Sigmoid colon (tissue), 7 donors: Measurements from ENCODE around the gene CCDC28B. TPM values are rescaled to one million over a fixed set of nuclear protein-coding genes. Genes with fewer than 3 reads are reported as not detected.

ENCODE experiments used
- DNase-seq: peaks from one replicate; pipeline ENCODE4 v3.0.0-alpha.2; 2019
- H3K27ac ChIP-seq, 4 donors: fragments of 200-600 bp; sonication (generic); one replicate each; pipeline ENCODE4 v1.5.1; 2016 to 2019; ENCODE audit warnings: mild to moderate bottlenecking in 1 of 4
- H3K27me3 ChIP-seq, 3 donors: fragments of 200-600 bp; sonication (generic); one replicate each; pipeline ENCODE4 v1.5.1; 2019; ENCODE audit warnings: mild to moderate bottlenecking in 1 of 3
- H3K36me3 ChIP-seq, 4 donors: fragments of 200-600 bp; sonication (generic); one replicate each; pipeline ENCODE4 v1.5.1; 2016 to 2019
- H3K4me1 ChIP-seq, 4 donors: fragments of 200-600 bp; sonication (generic); one replicate each; pipeline ENCODE4 v1.5.1; 2017 to 2019
- H3K4me3 ChIP-seq, 4 donors: fragments of 200-600 bp; sonication (generic); one replicate each; pipeline ENCODE4 v1.5.1; 2017 to 2019; ENCODE audit warnings: mild to moderate bottlenecking in 2 of 4, moderate library complexity in 1 of 4
- H3K9me3 ChIP-seq, 4 donors: fragments of 200-600 bp in 3 of 4; sonication (generic) in 3 of 4; one replicate each; pipeline versions ENCODE4 v1.5.1 to v1.6.1; 2013 to 2019
- CTCF ChIP-seq, 4 experiments: fragments of 450-650 bp in 3 of 4; fragments of 200-600 bp in 1 of 4; IDR thresholded peaks; one replicate each; pipeline ENCODE4 v1.5.1; 2016 to 2019; ENCODE audit warnings: antibody characterized with exemption in 4 of 4, mild to moderate bottlenecking in 3 of 4, moderate library complexity in 2 of 4
- EP300 ChIP-seq, 4 donors: sonication (generic); formaldehyde crosslinking; IDR thresholded peaks; one replicate each; pipeline ENCODE4 v1.6.1; 2017; ENCODE audit warnings: antibody characterized with exemption in 4 of 4
- POLR2A ChIP-seq, 2 donors: fragments of 450-650 bp; IDR thresholded peaks; one replicate each; pipeline ENCODE4 v1.6.1; 2016; ENCODE audit warnings: antibody characterized with exemption in 2 of 2, mild to moderate bottlenecking in 2 of 2, moderate library complexity in 2 of 2
- POLR2AphosphoS5 ChIP-seq, 4 donors: sonication (generic); formaldehyde crosslinking; IDR thresholded peaks; one replicate each; pipeline ENCODE4 v1.6.1; 2017; ENCODE audit warnings: antibody characterized with exemption in 4 of 4
- WGBS, 2 donors: extraction: QIAGEN DNeasy Blood & Tissue Kit; methylation state at CpG; one replicate each; pipeline ENCODE4 v1.1.7; 2013; 5-methylcytosine and 5-hydroxymethylcytosine counted together
- intact Hi-C: fragments of 100-400 bp; cut with DNase I; formaldehyde crosslinking; loops from one replicate; pipeline ENCODE4 v1.15.1; 2023
- polyA plus RNA-seq, 3 donors: library from polyadenylated mRNA; stranded (reverse); fragments of 200-250 nt; gene quantifications; one replicate each; pipeline ENCODE4 v1.2.3, GENCODE V29; 2013
- total RNA-seq, 4 donors: library from RNA; depleted of rRNA; stranded (reverse); fragments of >200 nt; gene quantifications; one replicate each; pipeline ENCODE4 v1.1.0, GENCODE V29; 2016
- donor health status: healthy with polysubstance abuse.
- donor health status: Bipolar disorder and iron deficiency.
- donor health status: healthy.

Gene CCDC28B
- total and polyA plus RNA-seq, 7 donors: 3.7 to 15.0 (median 4.9) TPM

- intact Hi-C loops: no loop called here
- no peaks in the 10 kb centered on the region for H3K9me3 ChIP-seq
- WGBS, 2 donors: 3 to 5% methylated on average over 26 of the region's 26 CpGs
- peaks cover 0 to 19% (median 5%) of the 10 kb centered on the region in 4 donors for H3K36me3 ChIP-seq
- peak overlapping the region; percentile 59 to 77 (median 64) for H3K4me3 ChIP-seq
- peaks cover 0 to 46% (median 35%) of the 10 kb centered on the region in 4 donors for H3K4me1 ChIP-seq
- H3K27me3 ChIP-seq: no peaks in the 10 kb centered on the region
- peak; percentile 87 for DNase-seq
- TF ChIP-seq EP300 (IDR thresholded peaks at IDR 0.05): no peak
- TF ChIP-seq POLR2A (IDR thresholded peaks at IDR 0.05): no peak
- TF ChIP-seq POLR2AphosphoS5 (IDR thresholded peaks at IDR 0.05): no peak
- no peak for TF ChIP-seq CTCF (IDR thresholded peaks at IDR 0.05)
- H3K27ac ChIP-seq: peak overlapping the region; percentile 85 to 90 (median 88)
Observed at GRCh38 chr1:32201011-32201855, 838 bp downstream of the CCDC28B start.

- Histone ChIP-seq H3K27ac (peak overlapping the region; percentile 25 to 68 (median 66)), H3K4me1 (peaks cover 0 to 44% (median 32%) of the 10 kb centered on the region in 4 donors)
- intact Hi-C loops: loop anchor here (5.0 kb wide), 1 partner anchor 187 kb away; the partner anchor contains the start of gene BSDC1
Observed at GRCh38 chr1:32204943-32205361, 4.6 kb downstream of the CCDC28B start.

GRCh38 chr1:32205401-32206370, 5.3 kb downstream of the CCDC28B start, which contains the start of gene IQCC:
Gene IQCC, plus strand, starts transcription at chr1:32205671. Its CDS starts 11 bp downstream, at chr1:32205682.
- WGBS, 2 donors: 1 to 2% methylated on average over 77 of the region's 77 CpGs
- Histone ChIP-seq H3K4me3 (peak within 1 kb of the TSS; percentile 33 to 62 (median 60)), H3K9me3 (no peaks in the 10 kb centered on the region), H3K27me3 (no peaks in the 10 kb centered on the region), H3K4me1 (peaks cover 0 to 42% (median 29%) of the 10 kb centered on the region in 4 donors), H3K27ac (peak within 1 kb of the TSS; percentile 25 to 68 (median 66)), H3K36me3 (no peaks in the 10 kb centered on the region)
- TF ChIP-seq POLR2A (IDR thresholded peaks at IDR 0.05) (no peak), POLR2AphosphoS5 (IDR thresholded peaks at IDR 0.05) (peak; percentile 69 to 84 (median 81)), CTCF (IDR thresholded peaks at IDR 0.05) (no peak)
- intact Hi-C loops: loop anchor here (5.0 kb wide), 1 partner anchor 187 kb away; the partner anchor contains the start of gene BSDC1
- peak; percentile 93 for DNase-seq

More at GRCh38 chr1:32204943-32205361, 4.6 kb downstream of the CCDC28B start:
- WGBS, 2 donors: 12 to 51% methylated on average over 26 of the region's 26 CpGs
- Histone ChIP-seq H3K36me3 (no peaks in the 10 kb centered on the region), H3K27me3 (no peaks in the 10 kb centered on the region), H3K9me3 (no peaks in the 10 kb centered on the region), H3K4me3 (peak overlapping the region; percentile 33 to 62 (median 60))
- TF ChIP-seq EP300 (IDR thresholded peaks at IDR 0.05): no peak
- TF ChIP-seq CTCF (IDR thresholded peaks at IDR 0.05): no peak
- TF ChIP-seq POLR2A (IDR thresholded peaks at IDR 0.05): no peak
- no peak for TF ChIP-seq POLR2AphosphoS5 (IDR thresholded peaks at IDR 0.05)
- DNase-seq: no peak

DNA sequence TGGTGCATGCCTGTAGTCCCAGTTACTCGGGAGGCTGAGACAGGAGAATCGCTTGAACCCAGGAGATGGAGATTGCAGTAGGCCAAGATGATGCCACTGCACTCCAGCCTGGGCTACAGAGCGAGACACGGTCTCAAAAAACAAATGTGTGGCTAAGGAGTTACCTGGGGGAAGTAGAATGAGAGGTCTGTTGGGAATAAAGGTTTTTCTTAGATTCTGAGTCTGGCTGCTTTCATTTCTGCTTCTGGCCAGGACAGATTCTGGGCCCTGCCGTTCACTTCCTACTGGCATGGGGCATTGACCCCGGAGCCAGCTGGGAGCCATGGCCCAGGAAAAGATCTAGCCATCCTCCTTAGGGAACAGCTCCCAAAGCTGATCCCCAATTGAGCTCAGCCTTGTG, 8.1 kb downstream of the CCDC28B start:
- Histone ChIP-seq H3K27ac (no peak overlapping the region), H3K36me3 (no peaks in the 10 kb centered on the region), H3K9me3 (no peaks in the 10 kb centered on the region), H3K4me3 (no peak overlapping the region), H3K4me1 (peaks cover 0 to 23% (median 17%) of the 10 kb centered on the region in 4 donors), H3K27me3 (no peaks in the 10 kb centered on the region)
- no peak for DNase-seq
- no peak for TF ChIP-seq EP300 (IDR thresholded peaks at IDR 0.05)
- TF ChIP-seq POLR2AphosphoS5 (IDR thresholded peaks at IDR 0.05): no peak
- no peak for TF ChIP-seq CTCF (IDR thresholded peaks at IDR 0.05)
- TF ChIP-seq POLR2A (IDR thresholded peaks at IDR 0.05): no peak
- 64 to 71% methylated on average over 6 of the region's 6 CpGs for WGBS, 2 donors
- intact Hi-C loops: loop anchor here (5.0 kb wide), 1 partner anchor 184 kb away; the partner anchor contains the start of gene BSDC1
